D721Med (cell line): Measurements from ENCODE around the gene SGMS1.

Experiments
- DNase-seq: peaks from one replicate; pipeline ENCODE4 v3.0.0; 2011; ENCODE audit warnings: low spot score; ENCODE audit not compliant: insufficient read length
- FAIRE-seq: peaks from 2 replicates; lab custom pipeline; 2011; peaks lifted over from hg19 to GRCh38; lab: Jason Lieb, UNC
- CTCF ChIP-seq: IDR thresholded peaks from 2 replicates; pipeline ENCODE4 v1.5.1; 2012; ENCODE audit warnings: mild to moderate bottlenecking, control low read depth; ENCODE audit not compliant: insufficient read depth; ENCODE audit errors: missing control alignments

Gene SGMS1

GRCh38 chr10:50582766-50583762 lies 40.7 kb downstream of the SGMS1 start:
- FAIRE-seq (no peak), DNase-seq (no peak)

DNA sequence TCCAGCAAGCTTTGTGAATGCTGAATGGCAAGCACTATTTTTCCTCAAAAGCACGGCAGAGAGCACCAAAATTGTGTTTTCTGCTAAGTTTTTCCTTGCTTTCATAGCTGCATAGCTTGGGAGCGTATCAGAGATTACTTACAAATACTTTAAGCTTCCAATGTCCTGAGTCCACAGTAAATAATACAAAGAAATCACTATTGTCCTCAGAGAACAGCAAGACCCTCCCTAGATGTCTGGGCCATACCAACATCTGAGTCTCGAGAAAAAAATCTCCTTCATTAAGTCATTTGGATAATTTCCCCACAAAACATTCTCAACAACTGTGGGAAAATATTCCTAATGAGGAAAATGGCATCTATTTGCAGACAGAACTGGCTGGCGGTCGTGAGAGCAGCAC lies 41.7 kb downstream of the SGMS1 start:
- TF ChIP-seq CTCF: no peak
- FAIRE-seq (no peak), DNase-seq (no peak)

More at GRCh38 chr10:50582766-50583762, 40.7 kb downstream of the SGMS1 start:
- TF ChIP-seq CTCF: no peak

- no peak for DNase-seq
- no peak for FAIRE-seq
- no peak for TF ChIP-seq CTCF
Observed at GRCh38 chr10:50580262-50580891, 43.4 kb downstream of the SGMS1 start.

GRCh38 chr10:50579491-50580261 lies 44.1 kb downstream of the SGMS1 start:
- no peak for FAIRE-seq

DNA sequence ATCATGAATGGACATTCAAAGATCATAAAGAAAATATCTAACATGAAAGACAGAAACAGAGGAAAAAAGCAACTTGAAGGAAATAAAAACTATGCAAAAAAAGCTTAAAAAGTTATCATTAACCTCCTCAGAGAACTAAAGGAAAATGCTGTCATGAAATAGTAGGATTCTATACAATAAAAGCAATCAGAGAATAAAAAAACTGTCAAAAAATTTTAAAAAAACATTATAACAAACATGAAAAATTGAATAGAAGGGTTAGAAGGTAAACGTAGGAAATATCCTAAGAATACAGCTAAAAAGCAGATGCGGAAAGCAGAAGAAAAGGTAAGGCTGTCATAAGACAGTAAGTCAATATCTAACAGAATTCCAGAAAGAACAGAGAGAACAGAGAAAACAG lies 44.8 kb downstream of the SGMS1 start:
- TF ChIP-seq CTCF: no peak
- DNase-seq: no peak
- FAIRE-seq: no peak

More at GRCh38 chr10:50579491-50580261, 44.1 kb downstream of the SGMS1 start:
- no peak for DNase-seq
- no peak for TF ChIP-seq CTCF

- FAIRE-seq (peak; percentile 84), DNase-seq (no peak)
- no peak for TF ChIP-seq CTCF
Observed at GRCh38 chr10:50577681-50578350, 45.9 kb downstream of the SGMS1 start.
